Measurements from ENCODE around the gene CCSER1.

Gene CCSER1

DNA sequence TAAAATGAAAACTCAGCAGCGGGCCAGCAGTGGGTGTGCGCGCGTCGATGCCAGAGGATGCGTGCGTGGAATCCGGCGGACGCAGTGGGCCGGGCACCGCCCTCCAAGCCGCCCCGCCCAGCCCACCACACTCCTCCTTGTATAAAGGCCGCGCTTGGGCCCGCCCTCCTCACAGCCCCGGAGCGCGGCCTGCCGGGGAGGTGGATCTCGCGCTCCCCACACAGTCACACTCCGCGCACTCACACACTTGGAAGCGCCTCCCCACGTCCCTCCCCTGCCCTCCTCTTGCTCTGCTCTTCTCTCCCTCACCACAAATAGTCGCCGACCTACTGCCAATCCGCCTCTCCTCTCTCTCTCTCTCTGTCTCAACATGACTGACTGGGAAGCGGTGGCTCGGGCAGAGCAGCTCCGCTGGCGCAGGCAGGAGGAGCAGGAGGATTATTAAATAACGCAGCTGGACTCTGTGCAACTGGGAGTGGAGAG, at the start of gene CCSER1:
CCSER1 (plus strand) TSS at position 172 of the 483 bp plus-strand sequence.
- peak; percentile 10 for DNase-seq

DNA sequence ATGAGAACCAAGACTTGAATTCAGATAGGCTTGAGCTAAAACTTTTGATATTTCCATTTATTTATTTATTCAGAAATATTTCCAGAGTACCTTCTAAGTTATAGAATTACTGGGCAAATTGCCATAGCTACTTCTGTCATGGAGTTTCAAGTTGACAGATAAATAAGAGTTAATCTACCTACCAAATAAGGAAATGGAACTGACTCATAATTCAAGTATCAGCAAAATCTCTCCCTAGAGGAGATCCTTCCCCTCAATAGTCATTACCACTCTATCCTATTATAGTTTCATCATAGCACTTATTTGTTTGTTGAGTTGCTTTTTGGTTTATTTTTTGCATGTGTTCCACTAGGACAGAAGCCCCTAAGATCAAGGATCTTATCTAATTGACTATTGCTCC, 48.8 kb upstream of the CCSER1 start:
- no peak for DNase-seq

DNA sequence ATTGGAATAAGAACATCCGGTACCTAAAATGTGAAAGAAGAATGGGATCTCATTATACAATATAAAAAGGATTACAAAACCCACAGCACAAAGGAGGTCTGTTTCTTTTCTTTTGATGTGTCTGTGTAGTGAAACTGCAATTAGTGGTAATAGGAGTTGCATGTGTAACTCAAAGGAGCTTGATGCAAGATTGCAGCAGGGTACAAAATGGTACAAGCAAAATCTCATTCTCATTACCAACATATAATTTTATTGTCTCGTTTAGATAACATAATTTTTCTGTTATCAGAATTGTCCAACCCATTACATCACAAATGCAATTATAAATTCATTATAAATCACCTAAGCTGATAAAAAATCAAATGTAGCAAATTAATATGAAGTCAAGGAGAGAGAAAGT, 47.1 kb upstream of the CCSER1 start:
- DNase-seq: no peak

DNA sequence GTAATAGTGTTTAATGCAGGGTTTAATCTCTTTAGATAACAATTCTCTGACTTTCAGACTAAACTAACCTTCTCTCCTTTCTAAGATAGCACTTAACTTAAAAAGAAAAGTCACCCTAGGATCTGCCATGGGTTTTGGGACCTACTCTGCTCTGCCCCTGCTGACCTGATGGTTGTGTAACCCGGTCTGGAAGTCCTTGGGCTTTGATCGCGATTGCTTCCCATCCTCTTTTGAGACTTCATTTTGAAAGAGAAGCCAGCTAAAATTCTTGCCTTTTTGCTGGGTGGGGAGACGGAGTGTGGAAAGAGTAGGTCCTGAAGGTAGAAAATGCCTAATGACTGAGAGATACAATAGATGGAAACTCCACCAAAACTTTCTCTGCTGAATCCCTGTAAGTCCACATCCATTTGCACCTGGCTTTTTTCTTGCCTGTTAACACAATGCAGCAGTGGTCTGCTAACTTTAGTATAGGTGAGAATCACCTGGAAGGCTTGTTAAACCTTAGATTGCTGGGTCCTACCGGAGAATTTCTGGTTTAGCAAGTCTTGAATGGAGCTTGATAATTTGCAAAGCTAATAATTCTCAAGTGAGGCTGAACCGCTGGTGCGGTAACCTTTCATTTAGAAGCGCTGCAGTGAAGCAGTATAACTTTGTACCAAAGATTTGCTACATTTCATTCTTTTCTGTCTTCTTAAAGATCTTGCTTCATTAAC, 45.6 kb upstream of the CCSER1 start:
- DNase-seq: no peak

DNA sequence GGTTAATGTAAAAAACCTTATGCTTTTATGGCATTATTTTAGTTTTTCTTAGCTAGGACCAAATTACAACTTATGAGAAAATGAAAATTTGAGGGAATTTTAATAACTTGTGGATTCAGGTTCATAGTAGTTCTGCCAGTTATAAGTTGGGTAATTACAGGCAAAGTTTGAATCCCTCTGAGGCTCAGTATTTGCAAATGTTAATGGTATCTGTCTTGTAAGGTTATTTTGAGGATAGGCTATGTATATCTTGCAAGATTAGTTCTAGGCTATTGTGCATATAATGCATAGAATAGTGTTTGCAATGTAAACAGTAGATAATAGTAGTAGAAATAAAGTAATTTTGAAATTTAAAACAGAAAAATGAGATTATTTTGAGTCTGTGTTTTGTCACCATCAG, 44.7 kb upstream of the CCSER1 start:
- DNase-seq: no peak

DNA sequence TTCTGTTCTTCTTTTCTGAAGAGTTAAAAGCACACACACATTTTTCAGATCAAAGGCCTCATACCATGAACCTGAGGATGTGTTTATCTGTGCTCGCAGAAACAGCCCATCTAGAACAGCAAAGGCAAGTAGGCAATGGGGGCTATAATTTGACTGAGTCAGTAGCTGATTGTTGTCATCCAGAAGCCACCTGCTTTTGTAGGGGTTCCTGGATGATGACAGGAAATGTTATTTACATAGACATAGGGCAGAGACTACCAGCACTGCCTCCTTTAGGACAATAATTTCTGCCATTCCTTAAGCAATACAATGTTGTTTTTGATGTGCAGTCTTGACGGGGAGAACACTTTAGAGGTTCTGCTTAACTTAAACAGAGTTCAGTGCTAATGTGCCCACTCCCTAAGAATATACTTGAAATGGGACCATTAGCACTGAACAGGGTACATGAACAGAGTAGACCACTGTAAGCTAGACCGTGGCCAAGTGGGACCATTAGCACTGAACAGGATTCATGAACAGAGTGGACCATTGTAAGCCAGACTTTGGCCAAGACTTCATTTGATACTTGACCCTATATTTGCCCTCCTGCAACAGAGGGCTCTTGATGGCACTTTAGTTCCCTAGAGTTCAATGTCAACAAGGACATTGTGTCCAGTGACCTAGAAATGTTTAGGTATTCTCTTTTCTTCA, 42.8 kb upstream of the CCSER1 start:
- DNase-seq: no peak

DNA sequence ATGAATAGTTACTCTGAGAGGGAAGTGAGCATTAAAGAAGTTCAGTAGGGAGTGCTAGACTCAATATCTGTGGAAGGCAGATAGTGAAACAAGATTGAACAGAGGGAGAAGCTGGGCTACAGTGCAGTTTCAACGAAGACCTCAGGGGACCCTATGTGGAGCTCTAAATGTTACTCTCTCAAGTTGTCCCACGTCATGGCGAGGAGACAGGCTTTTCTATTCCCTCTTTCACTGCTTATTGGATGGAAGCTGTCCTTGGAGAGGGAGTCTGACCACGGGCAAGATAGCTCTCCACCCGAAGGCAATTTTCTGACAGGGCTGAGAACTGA, 42.3 kb upstream of the CCSER1 start:
- DNase-seq: no peak

DNA sequence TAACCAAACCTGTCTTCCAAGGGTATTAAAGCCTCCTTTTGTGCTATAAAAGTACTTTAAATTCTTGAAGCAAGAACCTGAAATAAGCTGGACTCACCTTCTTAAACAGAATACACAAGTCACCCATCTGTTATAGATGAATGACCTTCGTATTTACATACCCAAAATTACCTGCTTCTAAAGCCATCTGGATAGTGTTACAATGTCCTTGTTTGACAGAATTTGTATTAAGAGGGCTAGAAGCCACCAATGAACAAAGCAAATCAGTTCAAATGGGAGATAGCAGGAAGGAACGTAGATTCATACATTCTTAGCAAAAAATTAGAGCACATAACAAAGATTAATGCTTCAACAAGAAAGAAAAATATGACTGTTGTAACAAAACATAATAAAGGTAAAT, 33.7 kb upstream of the CCSER1 start:
- DNase-seq: no peak

DNA sequence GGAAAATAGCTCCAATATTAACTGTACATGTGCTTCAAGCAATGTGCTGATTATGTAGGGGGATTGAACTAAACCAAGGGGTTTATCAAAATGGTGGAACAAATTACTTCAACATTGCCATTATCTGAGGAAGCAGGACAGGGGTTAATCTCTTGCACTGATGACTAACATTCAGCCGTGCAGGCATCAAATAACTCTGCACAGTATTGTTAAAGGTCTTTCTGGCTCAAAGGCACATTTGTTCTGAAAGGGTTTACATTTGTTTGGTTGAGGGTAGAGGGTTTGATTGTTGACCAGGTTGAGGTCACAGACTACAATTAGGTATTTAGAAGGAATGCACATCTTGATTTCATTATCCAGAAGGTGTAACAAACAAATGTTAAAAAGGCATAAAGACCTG, 32.2 kb upstream of the CCSER1 start:
- DNase-seq: no peak

DNA sequence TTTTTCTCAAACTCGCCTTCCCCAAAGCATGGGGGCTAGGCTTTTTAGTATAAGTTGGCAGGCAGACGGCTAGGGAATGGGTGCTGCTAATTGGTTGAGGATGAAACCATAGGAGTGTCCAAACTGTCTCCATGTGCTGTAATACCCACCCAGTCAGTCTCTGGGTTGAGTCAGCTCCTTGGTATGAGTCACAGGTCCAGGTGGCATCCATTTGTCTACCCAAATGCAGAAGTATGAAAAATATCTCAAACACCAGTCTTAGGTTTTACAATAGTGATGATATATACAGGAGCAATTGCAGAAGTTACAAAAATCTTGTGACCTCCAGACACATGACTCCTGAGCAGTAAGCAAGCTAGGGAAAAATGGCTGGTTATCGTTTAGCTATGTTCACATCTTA, 27.4 kb upstream of the CCSER1 start:
- no peak for DNase-seq

DNA sequence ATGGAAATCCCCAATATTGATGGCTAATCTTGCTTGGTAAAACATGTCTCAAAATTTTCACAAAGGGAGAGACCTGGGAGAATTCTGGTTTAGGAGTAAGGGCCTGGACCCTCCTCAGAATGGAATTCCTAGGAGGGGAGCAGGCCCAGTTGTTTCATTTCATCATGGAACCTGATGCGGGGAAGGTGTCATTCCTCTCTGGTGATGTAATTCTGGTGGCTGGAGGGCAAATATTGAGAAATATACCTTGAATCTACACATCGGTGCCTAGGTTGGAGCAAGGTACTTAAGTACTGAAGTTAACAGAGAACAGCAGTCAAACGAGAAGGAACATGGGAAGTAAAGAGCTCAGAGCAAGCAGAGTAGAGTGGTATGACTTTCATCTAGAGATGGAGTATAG, 23.2 kb upstream of the CCSER1 start:
- no peak for DNase-seq

DNA sequence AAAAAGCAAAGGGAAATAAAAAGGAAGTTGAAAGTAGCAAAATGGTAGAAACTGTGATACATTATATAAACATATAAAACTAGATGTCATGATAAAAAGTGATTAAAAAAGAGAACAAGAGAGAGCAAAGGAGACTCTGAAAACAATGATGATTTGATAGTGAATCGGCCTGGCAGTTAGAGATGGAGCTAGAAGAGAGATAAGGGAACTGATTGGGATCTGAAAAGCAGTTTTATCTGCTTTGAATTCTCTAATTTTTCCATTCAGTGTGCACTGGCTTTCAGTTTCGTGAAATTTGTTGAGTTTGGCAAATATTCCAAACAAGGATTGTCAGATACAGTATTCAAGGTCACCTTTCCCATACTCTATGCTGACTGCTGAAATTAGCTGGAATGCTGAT, 21.9 kb upstream of the CCSER1 start:
- DNase-seq: no peak

DNA sequence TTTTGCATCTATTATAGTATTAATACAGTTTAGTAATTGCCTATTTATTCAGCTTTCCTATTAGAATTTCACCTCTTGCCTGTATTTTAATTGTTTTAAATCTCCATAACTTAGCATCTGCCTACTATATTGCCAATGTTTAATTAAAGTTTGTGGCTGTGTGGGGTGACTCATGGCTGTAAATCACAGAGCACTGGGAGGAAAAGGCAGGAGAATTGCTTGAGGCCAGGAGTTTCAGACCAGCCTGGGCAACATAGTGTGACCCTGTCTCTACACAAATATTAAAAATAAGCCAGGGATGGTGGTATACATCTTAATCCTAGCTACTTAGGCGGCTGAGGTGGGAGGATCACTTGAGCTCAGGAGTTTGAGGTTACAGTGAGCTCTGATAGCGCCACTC, 14.5 kb upstream of the CCSER1 start:
- DNase-seq: no peak

DNA sequence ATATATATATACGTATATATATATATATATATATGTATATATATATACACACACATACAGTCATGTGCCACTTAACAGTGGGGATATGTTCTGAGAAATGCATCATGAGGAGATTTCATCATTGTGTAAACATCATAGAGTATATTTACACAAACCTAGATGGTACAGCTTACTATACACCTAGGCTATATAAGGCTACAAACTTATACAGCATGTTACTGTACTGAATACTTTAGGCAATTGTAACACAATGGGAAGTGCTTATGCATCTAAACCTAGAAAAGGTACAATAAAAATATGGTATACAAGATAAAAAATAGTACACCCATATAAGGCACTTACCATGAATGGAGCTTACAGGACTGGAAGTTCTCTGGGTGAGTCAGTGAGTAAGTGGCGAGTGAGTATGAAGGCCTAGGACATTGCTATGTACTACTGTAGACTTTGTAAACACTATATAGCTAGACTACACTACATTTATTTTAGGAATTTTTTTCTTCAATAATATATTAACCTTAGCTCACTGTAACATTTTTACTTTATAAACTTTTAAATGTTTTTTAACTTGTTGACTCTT, 13.2 kb upstream of the CCSER1 start:
- no peak for DNase-seq

DNA sequence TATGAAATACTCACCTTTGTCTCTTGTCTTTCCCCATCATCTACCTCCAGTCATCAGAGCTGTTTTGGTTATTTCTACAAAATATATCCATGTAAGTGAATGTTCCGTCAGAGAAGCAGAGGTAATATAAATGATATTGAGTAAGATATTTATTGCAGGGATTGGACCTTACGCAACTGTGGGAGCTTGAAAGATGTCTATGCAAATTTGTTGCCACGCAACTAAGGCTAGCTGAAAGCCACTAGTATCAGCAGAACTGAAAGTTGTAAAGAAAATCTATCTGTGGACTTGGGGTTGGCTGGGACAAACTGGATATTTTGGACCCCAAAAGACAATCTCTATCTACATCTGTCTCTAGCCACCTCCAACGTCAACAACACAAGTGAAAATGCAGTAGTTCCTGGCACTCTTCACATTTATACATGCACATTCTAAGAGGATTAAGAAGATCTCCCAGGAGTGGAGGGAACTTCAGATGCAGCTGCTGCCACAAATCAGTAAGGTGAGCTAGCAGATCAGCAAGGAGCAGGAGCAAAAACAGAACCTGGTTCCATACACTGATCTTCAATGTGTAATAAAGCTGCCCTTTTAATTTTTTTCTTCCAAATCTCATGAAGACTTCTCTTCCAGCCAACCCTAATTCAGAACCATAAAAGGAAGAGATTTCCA, 8.5 kb upstream of the CCSER1 start:
- DNase-seq: no peak

DNA sequence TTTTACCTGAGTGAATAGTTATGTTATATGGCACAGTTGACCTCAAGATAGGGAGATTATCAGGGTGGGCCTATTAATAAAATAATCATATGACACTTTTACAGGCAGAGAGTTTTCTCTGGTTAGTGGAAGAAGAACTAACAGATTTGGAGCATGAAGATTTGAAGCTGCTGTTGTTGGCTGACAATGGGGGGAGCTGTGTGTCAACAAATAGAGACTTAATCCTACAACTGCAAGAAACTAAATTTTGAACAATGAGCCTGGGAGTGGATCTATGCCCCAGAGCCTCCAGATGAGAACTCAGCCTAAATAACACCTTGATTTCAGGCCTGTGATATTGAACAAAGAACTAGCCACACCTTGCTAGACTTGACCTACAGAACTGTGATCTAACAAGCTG, 7.2 kb upstream of the CCSER1 start:
- DNase-seq: no peak

DNA sequence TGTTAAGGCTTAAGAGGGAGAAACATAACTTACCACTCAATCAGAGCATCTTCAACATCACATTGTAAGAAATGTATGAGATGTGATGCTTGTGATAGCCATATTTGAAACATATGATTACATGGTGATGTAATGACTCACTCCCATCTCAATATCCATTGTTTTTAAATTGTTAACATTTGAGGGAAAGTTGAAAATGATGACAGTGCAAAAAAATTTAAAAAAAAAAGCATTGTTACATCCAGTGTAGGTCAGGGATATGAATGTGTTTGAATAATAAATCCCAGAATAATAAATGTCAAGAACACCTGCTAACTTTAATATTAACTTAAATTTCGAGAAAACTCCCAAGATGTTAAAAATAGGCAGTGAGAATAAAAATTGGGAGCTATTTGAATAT, 6.4 kb upstream of the CCSER1 start:
- DNase-seq: no peak

DNA sequence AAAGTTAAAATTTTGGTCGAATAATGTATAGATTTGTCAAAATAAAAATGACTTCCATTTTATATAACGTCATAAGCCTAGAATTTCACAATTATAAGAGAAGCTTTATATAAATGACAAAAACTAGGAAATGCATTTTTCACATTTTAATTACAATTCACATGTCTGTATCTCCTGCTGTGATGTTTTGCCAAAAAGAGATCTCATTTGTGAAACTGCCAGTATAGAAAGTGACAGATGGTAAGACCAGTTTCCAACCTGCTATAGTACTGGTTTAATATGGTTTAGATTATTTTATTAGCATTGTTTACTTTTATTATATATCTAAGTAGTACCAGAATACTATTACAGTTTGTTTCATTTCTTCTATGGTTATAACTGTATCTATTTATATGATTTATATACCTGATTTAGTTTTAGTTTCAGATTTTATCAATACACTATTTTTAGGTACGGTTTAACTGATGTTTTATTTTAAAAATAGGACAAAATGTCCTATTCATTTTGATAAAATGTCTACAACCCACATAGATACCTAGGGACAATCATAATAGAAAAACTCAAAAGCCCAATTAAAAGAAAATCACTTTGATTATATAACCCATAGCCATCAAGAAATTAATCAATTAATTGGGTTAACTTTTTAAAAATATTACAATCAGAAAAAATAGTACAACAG, 5.4 kb upstream of the CCSER1 start:
- DNase-seq: no peak

DNA sequence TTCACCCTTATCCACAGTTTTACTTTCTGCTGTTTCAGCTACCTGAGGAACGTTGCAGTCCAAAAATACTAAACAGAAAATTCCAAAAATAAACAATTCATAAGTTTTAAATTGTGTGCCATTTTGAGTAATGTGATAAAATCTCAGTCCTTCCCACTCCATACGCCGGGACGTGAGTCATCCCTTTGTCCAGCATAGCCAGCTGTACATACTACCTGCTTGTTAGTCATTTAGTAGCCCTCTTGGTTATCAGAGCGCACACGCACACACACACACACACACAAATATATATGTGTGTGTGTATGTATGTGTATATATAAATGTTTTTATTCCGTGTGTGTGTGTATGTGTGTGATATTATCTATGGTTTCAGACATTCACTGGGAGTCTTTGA, 4.8 kb upstream of the CCSER1 start:
- no peak for DNase-seq

DNA sequence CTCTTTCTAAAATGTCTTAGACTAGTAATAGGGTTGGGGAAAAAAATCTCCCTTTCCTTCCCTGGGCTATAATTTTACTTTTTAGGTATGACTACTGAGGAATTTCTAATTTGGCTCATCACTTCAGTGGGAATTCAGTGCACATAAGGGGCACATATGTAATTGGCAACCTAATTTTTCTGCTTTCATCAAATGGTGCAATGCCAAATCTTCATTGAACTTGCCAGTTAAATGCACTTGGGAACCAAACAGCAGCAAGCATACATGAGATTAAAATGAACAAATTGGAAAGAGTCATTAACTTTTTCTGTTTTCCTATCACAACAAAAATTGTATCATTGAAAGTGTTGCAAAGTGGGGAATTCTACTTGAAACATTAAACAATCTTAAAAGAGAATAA, 2.9 kb upstream of the CCSER1 start:
- no peak for DNase-seq

DNA sequence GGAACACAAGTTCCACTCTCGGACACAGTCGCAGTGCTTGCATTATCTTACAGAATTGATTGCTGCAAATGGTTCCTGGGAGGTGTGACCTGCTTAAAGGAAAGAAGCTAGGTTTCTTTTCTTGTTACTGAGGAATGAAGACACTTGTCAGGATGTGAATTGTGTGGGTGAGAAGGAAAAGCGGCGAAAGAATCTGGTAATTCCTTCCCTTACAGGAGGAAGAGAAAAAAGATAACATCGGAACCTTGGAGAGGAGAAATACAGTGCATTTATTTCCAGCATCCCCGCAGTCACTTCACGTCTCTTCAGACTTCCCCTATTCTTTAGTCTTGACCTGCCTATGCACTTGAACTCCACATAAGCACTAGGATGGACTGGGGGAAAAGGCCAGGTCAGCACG, 389 bp upstream of the CCSER1 start:
- no peak for DNase-seq

DNA sequence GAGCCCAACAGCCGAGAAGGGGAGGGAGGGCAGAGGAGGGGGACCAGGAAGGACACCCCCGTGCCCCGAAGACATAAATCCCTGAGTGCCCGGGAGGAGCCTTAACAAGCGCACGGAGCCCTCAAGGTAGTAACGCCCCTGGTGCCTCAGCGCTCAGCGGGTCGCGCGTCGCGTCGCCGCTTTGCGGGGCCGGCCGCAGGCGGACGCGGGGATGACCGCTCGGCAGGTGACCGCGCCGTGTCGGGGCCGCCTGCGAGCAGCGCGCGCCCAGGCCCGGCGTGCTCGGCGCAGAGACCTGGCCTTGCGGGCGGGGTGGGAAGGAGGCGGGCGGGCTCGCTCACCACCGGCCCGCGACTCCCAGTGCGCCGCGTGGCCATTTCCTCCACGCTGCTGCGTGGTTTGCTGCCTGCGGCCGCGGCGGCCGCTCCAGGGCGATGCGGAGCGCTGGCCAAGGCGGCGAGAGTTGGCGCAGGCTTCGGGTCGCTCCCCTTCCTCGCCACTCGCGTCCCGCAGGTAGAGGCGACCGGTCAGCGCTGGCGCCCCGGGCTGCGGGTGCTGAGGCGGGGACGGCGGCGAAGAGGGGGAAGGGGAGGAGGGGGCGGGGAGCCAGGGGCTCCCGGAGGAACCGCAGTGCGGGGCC, 632 bp downstream of the CCSER1 start:
- no peak for DNase-seq

DNA sequence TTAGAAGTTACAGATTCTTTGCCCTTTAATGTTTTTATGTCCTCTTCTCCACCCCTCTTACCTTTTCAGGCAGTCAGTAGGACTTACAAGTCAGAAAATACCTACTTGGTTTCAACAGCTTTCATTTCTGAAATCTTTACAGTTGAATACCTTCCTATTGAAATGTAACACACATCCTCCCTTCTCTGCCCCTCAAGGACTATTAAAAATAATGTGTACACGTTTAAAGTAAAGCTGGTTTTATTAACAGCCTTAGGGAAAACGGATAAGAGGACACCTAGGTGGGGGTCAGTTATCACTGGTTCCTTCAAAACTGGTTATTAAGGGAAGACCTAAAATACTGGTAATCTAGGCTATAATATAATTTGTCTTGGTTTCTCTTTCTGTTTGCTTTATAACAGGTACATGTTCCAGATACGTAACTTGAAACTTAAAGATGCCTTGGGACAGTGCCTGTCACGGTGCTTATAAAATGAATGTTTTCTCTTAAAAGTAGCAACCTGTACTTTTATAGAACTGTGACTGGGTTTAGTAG, 1.8 kb downstream of the CCSER1 start:
- DNase-seq: no peak
